SK-N-SH (cell line): ENCODE results near the gene DNAJC15. TPM values are rescaled to one million over a fixed set of nuclear protein-coding genes. Genes with fewer than 3 reads are reported as not detected.

Source experiments
- CTCF ChIA-PET: fragments of 300-600, 350-600 bp; formaldehyde crosslinking; extraction: SDS; loops from one replicate; lab custom pipeline; 2021; lab: Yijun Ruan, JAX
- POLR2A ChIA-PET: fragments of 350-600 bp; sonication (Branson Sonifier 250); formaldehyde crosslinking; extraction: SDS; loops from one replicate; lab custom pipeline; 2020; ENCODE audit warnings: antibody characterized with exemption, inconsistent platforms; lab: Yijun Ruan, JAX
- DNase-seq: peaks from one replicate; pipeline ENCODE4 v3.0.0; 2012
- H2AFZ ChIP-seq: fragments of 200-600 bp; sonication (generic); 2 replicates; pipeline ENCODE4 v1.8.1; 2016; ENCODE audit warnings: antibody characterized with exemption, mild to moderate bottlenecking, low read depth
- H3F3A ChIP-seq: fragments of 200-600 bp; sonication (generic); replicated peaks from 2 replicates; pipeline ENCODE3; 2016; ENCODE audit warnings: antibody characterized with exemption, mild to moderate bottlenecking; ENCODE audit not compliant: insufficient read depth
- H3K27ac ChIP-seq, 2 experiments: fragments of 200-500 bp in 1 of 2; fragments of 200-600 bp in 1 of 2; sonication (Bioruptor generic) in 1 of 2; sonication (generic), shearing (Covaris generic) in 1 of 2; 2 replicates each; pipeline versions ENCODE4 v1.5.1 to v1.6.1; 2014 to 2016; ENCODE audit warnings: low read depth in 2 of 2, inconsistent platforms in 1 of 2, low read length in 1 of 2, mild to moderate bottlenecking in 1 of 2, mixed read lengths in 1 of 2
- H3K27me3 ChIP-seq: fragments of 200-600 bp; sonication (generic), shearing (Covaris generic); 2 replicates; pipeline ENCODE4 v1.6.1; 2016; ENCODE audit warnings: mixed run types; ENCODE audit not compliant: insufficient read depth
- H3K36me3 ChIP-seq, 2 experiments: fragments of 200-500 bp in 1 of 2; fragments of 200-600 bp in 1 of 2; sonication (Bioruptor generic) in 1 of 2; sonication (generic) in 1 of 2; replicated peaks in 1 of 2; 2 replicates each; pipeline versions ENCODE3 to v1.5.1; 2014 to 2016; ENCODE audit warnings: low read length in 1 of 2, mild to moderate bottlenecking in 1 of 2; ENCODE audit not compliant: insufficient read depth in 2 of 2, control insufficient read depth in 1 of 2
- H3K4me1 ChIP-seq, 2 experiments: fragments of 200-500 bp in 1 of 2; fragments of 200-600 bp in 1 of 2; sonication (Bioruptor generic) in 1 of 2; sonication (generic), shearing (Covaris generic) in 1 of 2; 2 replicates each; pipeline versions ENCODE4 v1.5.1 to v1.6.1; 2014 to 2016; ENCODE audit warnings: low read depth in 1 of 2, low read length in 1 of 2, mixed run types in 1 of 2; ENCODE audit not compliant: insufficient read depth in 2 of 2, control insufficient read depth in 1 of 2
- H3K4me2 ChIP-seq: fragments of 200-600 bp; sonication (generic), shearing (Covaris generic); 2 replicates; pipeline ENCODE4 v1.6.1; 2017; ENCODE audit warnings: mixed run types
- H3K4me3 ChIP-seq, 2 experiments: fragments of 200-500 bp in 1 of 2; fragments of 200-600 bp in 1 of 2; sonication (Bioruptor generic) in 1 of 2; sonication (generic), shearing (Covaris generic) in 1 of 2; 2 replicates each; pipeline versions ENCODE4 v1.5.1 to v1.8.1; 2014 to 2016; ENCODE audit warnings: low read depth in 2 of 2, inconsistent platforms in 1 of 2, low read length in 1 of 2, mild to moderate bottlenecking in 1 of 2, mixed read lengths in 1 of 2, moderate library complexity in 1 of 2
- H3K79me2 ChIP-seq: fragments of 200-600 bp; sonication (generic); 2 replicates; pipeline ENCODE4 v1.8.1; 2017; ENCODE audit warnings: mild to moderate bottlenecking; ENCODE audit not compliant: insufficient read depth
- H3K9ac ChIP-seq: fragments of 200-600 bp; sonication (generic); 2 replicates; pipeline ENCODE4 v1.6.1; 2017; ENCODE audit warnings: mixed run types
- H3K9me2 ChIP-seq: fragments of 200-600 bp; sonication (generic); 2 replicates; pipeline ENCODE4 v1.6.1; 2017; ENCODE audit warnings: mixed run types
- H3K9me3 ChIP-seq: fragments of 200-600 bp; sonication (generic); 2 replicates; pipeline ENCODE4 v1.6.1; 2017; ENCODE audit warnings: mixed run types, mild to moderate bottlenecking, moderate library complexity
- H4K20me1 ChIP-seq: fragments of 200-600 bp; sonication (generic); 2 replicates; pipeline ENCODE4 v1.6.1; 2017; ENCODE audit warnings: mild to moderate bottlenecking, mixed run types; ENCODE audit not compliant: insufficient read depth
- ELF1 ChIP-seq: IDR thresholded peaks from 2 replicates; pipeline ENCODE4 v1.4.0; 2012
- EP300 ChIP-seq, 2 experiments: IDR thresholded peaks; 2 replicates each; pipeline versions ENCODE4 v1.4.0 to v1.6.1; 2012; ENCODE audit warnings: borderline replicate concordance in 1 of 2, low read depth in 1 of 2, low read length in 1 of 2
- EZH2phosphoT487 ChIP-seq: fragments of 200-600 bp; sonication (generic); IDR thresholded peaks from 2 replicates; pipeline ENCODE4 v1.6.1; 2017; ENCODE audit warnings: low read depth, mixed run types, mild to moderate bottlenecking, antibody characterized with exemption, moderate library complexity, borderline replicate concordance
- FOSL2 ChIP-seq: IDR thresholded peaks from 2 replicates; pipeline ENCODE4 v1.4.0; 2012; ENCODE audit warnings: low read depth, mild to moderate bottlenecking, moderate library complexity, borderline replicate concordance
- FOXM1 ChIP-seq: IDR thresholded peaks from 2 replicates; pipeline ENCODE4 v1.4.0; 2012; ENCODE audit warnings: low read depth, mild to moderate bottlenecking
- IRF3 ChIP-seq: fragments of 150-350 bp; IDR thresholded peaks from 2 replicates; pipeline ENCODE4 v1.6.1; 2016; ENCODE audit warnings: mild to moderate bottlenecking, low read depth, low read length
- JUND ChIP-seq: IDR thresholded peaks from 2 replicates; pipeline ENCODE4 v1.4.0; 2012
- MAX ChIP-seq: IDR thresholded peaks from 2 replicates; pipeline ENCODE4 v1.4.0; 2012; ENCODE audit warnings: low read depth
- NRF1 ChIP-seq: IDR thresholded peaks from 2 replicates; pipeline ENCODE4 v1.6.1; 2012; ENCODE audit warnings: low read depth, mild to moderate bottlenecking, low read length
- POLR2AphosphoS5 ChIP-seq: IDR thresholded peaks from 2 replicates; pipeline ENCODE4 v1.6.1; 2012; ENCODE audit warnings: low read depth, low read length
- RCOR1 ChIP-seq: fragments of 150-350 bp; IDR thresholded peaks from 2 replicates; pipeline ENCODE4 v1.6.1; 2017; ENCODE audit warnings: antibody characterized with exemption, low read length
- RFX5 ChIP-seq: IDR thresholded peaks from 2 replicates; pipeline ENCODE4 v1.6.1; 2012; ENCODE audit warnings: mild to moderate bottlenecking, improper control_type of control experiment, low read length
- RXRA ChIP-seq: IDR thresholded peaks from 2 replicates; pipeline ENCODE4 v1.4.0; 2012; ENCODE audit warnings: low read depth, mild to moderate bottlenecking, borderline replicate concordance
- SIN3A ChIP-seq: IDR thresholded peaks from 2 replicates; pipeline ENCODE4 v1.6.1; 2012; ENCODE audit warnings: low read depth, mild to moderate bottlenecking, low read length, moderate library complexity, borderline replicate concordance
- TAF1 ChIP-seq: IDR thresholded peaks from 2 replicates; pipeline ENCODE4 v1.6.1; 2012; ENCODE audit warnings: low read depth, mild to moderate bottlenecking, low read length, moderate library complexity, borderline replicate concordance
- TCF12 ChIP-seq: IDR thresholded peaks from 2 replicates; pipeline ENCODE4 v1.4.0; 2012
- YY1 ChIP-seq: IDR thresholded peaks from 2 replicates; pipeline ENCODE4 v1.4.0; 2012; ENCODE audit warnings: low read depth, mild to moderate bottlenecking
- WGBS: methylation state at CpG from one replicate; pipeline ENCODE4 v1.1.6; 2017; ENCODE audit warnings: low lambda C conversion rate; 5-methylcytosine and 5-hydroxymethylcytosine counted together
- polyA plus RNA-seq, 3 experiments: library from polyadenylated mRNA; depleted of rRNA; stranded (reverse); fragments of >200 nt; gene quantifications; 2 replicates each; pipeline ENCODE4 v1.2.3, GENCODE V29; 2012
- TF ChIP-seq, protein P1 (sequence below): IDR thresholded peaks from 2 replicates; pipeline ENCODE4 v1.4.0; 2012; ENCODE audit warnings: low read depth, borderline replicate concordance
- TF ChIP-seq, protein P2 (sequence below): IDR thresholded peaks from 2 replicates; pipeline ENCODE4 v1.4.0; 2012; ENCODE audit warnings: low read depth, borderline replicate concordance

DNAJC15 gene
- polyA plus RNA-seq, 1 of the 3 experiments (the other 2 are of a cell fraction) = 18.4 TPM

DNA sequence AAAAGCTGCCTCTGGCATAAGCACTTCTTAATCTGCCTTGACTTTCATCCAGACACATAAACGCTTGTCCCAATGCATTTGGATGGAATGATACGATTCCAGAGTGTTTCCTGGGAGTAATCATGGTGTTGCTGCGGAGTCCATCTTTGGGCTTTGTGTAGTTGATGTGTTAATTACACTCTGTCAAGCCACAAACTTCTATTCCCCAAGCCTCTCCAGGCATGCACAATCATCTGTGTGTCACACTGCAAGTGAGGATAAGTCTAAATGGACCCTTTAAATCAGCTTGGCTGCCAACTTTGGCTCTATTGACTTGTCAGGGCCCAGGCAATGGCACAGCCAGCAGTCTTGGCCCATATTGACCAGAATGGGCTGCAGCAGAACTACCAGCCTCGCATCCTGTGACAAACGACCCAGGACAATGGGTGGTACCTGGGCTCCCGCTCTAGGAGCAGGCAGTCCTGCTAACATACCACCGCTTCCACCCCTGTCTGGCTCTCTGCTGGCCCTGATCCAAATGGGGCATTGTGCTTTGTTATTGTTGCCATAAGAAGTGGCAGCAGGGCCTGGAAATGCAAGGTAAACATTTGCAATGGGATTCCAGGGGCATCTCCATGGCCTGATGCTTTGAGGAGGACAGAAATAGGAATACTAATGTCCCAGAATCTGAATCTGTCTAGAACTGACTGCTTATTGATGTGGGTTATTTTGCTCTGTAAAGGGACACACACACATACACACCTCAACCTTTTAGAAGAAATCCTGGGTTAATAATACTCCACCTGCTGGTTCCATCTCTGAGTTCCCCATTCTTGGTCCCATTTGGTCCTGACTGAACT is 127.2 kb downstream of the DNAJC15 start:
- Histone ChIP-seq H3F3A (no peaks in the 10 kb centered on the region), H3K27ac (no peak overlapping the region), H2AFZ (no peak overlapping the region), H3K36me3 (no peaks in the 10 kb centered on the region), H3K27me3 (no peaks in the 10 kb centered on the region), H3K4me3 (no peak overlapping the region)
- CTCF ChIA-PET = interaction anchor here (0.8 kb wide), 1 partner anchor 8 kb away, joined by 3 read pairs; no protein-coding TSS in a partner anchor
- 86% methylated on average over 7 of the region's 7 CpGs for WGBS
- no peak for TF ChIP-seq POLR2AphosphoS5
- no peak for TF ChIP-seq EP300 (IDR thresholded peaks at IDR 0.05; ENCODE audit: borderline replicate concordance in 1 of 2, low read depth in 1 of 2, low read length in 1 of 2)
- TF ChIP-seq JUND = no peak
- no peak for TF ChIP-seq FOSL2
- TF ChIP-seq FOXM1 = no peak
- TF ChIP-seq, protein P1, sequence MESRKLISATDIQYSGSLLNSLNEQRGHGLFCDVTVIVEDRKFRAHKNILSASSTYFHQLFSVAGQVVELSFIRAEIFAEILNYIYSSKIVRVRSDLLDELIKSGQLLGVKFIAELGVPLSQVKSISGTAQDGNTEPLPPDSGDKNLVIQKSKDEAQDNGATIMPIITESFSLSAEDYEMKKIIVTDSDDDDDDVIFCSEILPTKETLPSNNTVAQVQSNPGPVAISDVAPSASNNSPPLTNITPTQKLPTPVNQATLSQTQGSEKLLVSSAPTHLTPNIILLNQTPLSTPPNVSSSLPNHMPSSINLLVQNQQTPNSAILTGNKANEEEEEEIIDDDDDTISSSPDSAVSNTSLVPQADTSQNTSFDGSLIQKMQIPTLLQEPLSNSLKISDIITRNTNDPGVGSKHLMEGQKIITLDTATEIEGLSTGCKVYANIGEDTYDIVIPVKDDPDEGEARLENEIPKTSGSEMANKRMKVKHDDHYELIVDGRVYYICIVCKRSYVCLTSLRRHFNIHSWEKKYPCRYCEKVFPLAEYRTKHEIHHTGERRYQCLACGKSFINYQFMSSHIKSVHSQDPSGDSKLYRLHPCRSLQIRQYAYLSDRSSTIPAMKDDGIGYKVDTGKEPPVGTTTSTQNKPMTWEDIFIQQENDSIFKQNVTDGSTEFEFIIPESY = no peak
- no peak for TF ChIP-seq RCOR1
- TF ChIP-seq NRF1 = no peak
- TF ChIP-seq RXRA = no peak
- no peak for TF ChIP-seq IRF3
- TF ChIP-seq MAX = no peak
- TF ChIP-seq, protein P2, sequence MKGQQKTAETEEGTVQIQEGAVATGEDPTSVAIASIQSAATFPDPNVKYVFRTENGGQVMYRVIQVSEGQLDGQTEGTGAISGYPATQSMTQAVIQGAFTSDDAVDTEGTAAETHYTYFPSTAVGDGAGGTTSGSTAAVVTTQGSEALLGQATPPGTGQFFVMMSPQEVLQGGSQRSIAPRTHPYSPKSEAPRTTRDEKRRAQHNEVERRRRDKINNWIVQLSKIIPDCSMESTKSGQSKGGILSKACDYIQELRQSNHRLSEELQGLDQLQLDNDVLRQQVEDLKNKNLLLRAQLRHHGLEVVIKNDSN = no peak
- no peak for TF ChIP-seq TCF12
- TF ChIP-seq TAF1 = no peak
- no peak for TF ChIP-seq SIN3A
- TF ChIP-seq RFX5 = no peak
- no peak for TF ChIP-seq YY1
- no peak for TF ChIP-seq ELF1
- TF ChIP-seq EZH2phosphoT487 = no peak
- TF ChIP-seq, all 33 proteins: peak for 0
- H3K4me2 ChIP-seq = no peak overlapping the region
- no peaks in the 10 kb centered on the region for H3K9me3 ChIP-seq
- no peaks in the 10 kb centered on the region for H3K9me2 ChIP-seq
- POLR2A ChIA-PET = no interaction called here
- H3K4me1 ChIP-seq = no peaks in the 10 kb centered on the region
- H4K20me1 ChIP-seq = no peaks in the 10 kb centered on the region
- H3K9ac ChIP-seq = no peak overlapping the region
- H3K79me2 ChIP-seq = no peaks in the 10 kb centered on the region
- DNase-seq = no peak
